Measurements from ENCODE around the gene TNNT2.

The TNNT2 gene

DNA sequence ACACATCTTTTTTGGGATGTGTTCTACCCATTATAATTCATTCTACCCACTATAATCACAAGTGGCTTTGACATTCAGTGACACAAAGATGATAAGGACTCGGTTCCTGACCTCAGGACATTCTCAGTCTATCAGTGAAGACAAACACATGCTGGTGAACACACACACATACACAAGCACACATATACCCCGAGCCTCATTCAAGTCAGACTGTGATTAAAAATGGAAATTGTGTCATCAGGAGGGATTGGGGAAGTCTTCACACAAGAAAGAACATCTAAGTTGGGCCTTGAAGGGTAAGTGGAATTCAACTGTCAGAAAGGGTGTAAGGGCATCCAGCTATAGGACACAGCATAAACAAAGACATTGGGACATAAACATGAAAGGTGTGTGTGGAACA lies 24.2 kb upstream of the TNNT2 start:
- DNase-seq (ENCODE audit: low read depth): no peak

DNA sequence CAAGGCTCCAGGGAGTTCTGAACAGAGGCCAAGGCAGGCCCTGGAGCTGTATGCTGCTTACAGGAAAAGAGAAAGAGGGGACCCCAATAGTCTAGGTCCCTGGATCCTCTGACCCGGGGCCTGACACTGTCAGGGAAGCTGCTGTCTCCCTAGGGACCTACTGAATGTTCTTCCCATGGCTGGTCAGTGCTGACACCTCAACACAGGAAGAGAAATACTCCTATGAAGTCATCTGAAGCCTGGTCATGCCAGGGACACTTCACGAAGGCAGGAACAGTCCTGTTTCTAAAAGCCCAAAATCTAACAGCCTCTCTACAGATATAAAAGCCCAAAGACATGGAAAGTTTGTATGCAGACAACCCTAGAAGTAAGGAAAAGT lies 23.4 kb upstream of the TNNT2 start:
- no peak for DNase-seq (ENCODE audit: low read depth)

DNA sequence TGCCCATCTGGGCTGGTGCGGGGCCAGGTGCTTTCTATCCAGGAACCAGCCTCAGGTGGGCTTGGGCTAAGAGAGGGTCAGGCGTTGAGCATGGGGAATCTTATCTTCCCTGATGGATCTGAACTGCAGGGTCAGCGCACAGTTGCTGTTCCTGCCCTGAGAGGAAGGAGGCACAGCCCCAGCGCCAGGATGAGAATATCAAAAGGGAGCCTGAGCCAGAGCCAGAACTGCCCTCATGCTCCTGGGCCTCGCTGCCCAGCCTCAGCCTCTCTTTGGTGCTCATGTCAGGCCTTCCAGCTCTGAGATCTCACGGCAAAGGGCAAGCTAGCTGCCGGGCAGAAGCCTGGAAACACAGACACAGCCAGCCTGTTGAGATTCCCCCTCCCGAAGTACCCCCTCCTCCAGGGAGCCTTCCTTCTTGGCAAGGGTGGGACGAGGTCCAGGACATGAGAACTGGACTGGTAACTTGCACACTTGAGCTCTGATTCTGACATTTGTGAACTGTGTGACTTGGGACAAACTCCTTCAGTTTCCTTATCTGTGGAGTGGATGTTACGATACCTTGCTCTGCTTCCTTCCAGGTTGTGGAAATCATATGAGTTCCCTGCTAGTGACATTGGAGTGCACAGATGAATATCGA lies 22.9 kb upstream of the TNNT2 start:
- DNase-seq (ENCODE audit: low read depth): no peak

DNA sequence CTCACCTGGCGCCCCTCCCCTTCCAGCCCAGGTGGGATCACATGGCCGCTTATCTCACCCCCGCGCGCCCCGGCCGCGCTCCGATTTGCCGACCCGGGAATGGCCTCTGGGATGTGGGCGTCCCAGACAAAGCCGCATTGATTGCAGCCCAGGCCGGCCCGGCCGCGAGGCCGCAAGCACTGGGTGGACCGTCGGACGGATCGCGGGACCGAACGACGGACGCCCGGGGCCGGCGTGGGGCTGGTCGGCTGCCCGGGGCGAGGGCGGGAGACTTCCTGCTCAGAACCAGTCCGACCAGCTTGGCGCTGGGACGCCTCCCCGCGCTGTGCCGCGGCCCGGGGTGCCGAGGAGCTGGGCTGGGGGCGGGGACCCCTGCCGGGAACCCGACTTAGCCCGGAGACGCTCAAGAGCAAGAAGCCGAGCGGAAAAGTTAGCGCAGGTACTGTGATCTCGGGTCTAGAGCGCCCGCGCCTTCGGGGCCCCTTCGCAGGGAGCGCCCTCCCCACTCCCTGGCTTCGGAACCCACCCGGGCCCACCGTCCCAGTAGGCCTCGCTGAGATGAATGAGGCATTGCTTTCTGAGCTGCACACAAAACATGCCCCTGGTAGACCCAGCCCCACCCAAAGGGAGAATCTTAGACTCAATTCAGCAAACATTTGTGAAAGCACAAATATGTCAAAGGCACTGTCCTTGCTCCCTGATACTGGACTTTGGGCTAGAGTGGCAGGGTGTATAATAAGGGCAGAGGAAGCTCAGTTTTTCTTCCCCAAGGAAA lies 22.1 kb upstream of the TNNT2 start:
- DNase-seq (ENCODE audit: low read depth): no peak

DNA sequence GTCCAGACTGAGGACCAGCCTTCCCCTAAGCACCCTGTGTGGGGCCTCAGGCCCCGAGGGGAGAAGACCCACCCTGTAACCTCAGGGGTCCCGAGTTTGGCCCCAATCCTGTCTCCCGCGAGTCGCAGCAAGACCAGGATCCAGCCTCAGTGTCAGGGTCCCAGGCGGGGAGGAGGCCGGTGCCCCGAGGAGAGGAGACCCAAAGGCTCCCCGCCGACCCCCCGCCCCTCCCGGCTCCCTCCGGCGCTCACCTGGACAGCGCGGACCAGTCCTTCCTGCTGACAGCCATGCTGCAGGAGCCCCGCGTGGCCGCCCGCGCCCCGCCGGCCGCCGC lies 21.5 kb upstream of the TNNT2 start, which contains the start of gene LAD1:
Gene LAD1, minus strand, starts transcription at position 307 of the 334 bp plus-strand sequence. Its CDS starts 18 bp downstream, at position 289.
- DNase-seq (ENCODE audit: low read depth): no peak

DNA sequence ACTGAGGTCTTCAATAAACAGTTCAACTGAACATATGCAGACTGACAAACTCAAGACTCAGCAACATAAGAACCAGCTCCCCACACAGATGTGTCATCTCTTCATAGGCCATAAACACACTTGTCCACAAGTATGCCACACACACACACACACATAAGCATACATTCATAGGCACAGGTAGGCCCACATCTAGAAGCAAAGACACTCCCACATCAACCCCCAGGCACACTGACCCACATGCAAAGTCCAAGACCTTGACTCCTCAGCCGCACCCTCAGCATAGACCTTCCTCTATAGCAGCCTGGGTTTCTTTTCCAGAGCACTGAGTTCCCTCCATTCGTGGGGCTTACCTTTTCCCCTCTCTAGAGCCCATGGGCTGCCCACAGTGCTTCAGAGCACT lies 20.2 kb upstream of the TNNT2 start:
- no peak for DNase-seq (ENCODE audit: low read depth)

DNA sequence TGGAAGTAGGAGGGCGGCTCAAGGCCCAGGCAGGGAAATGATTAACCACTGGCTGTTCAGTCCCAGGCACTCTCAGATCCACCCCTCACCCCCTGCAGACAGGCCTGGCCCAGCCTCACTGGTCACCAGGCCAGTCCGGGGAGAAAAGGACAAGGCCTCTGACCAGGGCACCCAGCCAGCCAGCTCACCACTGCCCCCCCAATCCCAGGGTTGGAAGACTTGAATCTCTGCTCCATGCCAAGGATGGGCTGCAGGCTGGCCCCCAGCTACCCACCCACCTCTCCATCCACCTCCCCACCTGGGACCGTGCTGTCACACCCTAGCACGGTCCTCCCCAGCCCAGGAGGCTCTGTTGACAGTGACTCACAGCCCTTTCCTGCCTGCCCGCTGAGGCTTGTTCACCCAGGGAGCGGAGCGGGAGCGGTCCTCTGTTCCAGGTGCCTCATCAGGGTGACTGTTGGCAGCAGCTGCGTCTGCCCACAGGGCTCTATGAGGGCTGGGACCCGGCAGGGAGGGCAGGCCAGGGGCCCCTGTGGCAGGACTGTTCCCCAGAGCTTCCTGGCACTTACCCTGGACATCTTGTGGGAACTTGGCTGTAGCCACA lies 19.5 kb upstream of the TNNT2 start:
- no peak for DNase-seq (ENCODE audit: low read depth)

DNA sequence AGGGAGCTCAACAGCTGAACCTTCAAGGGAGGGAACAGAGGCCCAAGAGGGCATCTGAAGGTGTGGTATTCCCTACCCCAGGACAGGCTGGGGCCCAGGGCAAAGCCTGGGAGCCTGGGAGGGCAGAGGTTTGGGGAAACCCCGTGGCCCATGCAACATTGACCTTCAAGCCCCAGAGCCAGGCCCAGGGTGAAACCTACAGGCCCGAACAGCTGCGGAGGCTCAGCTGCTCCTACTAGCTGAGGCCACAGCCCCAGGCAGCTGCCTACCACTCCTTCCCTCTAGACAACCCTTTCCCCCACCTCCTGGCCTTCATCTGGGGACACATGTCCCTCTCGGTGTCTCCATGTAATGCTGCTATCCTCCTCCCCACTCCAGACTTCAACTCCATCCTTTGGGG lies 18.5 kb upstream of the TNNT2 start:
- no peak for DNase-seq (ENCODE audit: low read depth)

DNA sequence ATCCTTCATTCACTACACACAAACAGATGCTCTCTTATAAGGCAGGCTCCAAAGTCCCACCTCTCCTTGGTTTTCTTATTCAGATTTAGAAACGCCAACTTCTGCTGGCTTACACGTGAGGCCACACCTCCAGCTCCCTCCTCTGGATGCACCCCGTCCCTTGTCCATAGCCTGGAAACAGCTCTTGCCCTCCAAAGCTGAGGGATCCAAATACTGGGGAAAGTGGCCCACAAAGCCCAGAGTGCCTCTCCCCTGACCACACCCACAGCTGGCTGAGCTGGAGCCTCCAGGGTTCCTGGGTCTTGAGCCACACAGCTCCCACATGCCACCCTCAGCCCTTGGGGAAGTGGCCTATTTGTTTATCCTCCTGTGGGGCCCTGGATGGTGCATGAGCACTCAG lies 17.1 kb upstream of the TNNT2 start:
- DNase-seq (ENCODE audit: low read depth): no peak

DNA sequence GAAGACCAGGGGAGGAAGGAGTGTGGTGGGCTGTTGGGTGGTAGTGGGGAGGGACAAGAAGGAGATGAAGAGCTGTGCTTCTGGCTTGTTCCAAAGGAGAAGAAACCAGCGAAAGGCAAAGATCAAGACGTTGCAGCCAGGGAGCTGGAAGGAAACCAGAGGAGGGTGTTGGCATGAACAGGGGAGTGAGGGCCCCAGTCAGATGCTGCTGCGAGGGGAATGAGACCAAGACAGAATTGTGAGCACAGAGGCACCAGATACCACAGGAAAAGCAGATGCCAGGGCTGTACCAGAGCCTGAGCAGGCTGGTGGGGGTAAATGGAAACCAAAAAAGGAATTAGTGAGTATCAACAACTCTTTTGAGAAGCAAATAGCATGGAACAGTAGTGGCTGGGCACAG lies 15.6 kb upstream of the TNNT2 start:
- DNase-seq (ENCODE audit: low read depth): no peak

DNA sequence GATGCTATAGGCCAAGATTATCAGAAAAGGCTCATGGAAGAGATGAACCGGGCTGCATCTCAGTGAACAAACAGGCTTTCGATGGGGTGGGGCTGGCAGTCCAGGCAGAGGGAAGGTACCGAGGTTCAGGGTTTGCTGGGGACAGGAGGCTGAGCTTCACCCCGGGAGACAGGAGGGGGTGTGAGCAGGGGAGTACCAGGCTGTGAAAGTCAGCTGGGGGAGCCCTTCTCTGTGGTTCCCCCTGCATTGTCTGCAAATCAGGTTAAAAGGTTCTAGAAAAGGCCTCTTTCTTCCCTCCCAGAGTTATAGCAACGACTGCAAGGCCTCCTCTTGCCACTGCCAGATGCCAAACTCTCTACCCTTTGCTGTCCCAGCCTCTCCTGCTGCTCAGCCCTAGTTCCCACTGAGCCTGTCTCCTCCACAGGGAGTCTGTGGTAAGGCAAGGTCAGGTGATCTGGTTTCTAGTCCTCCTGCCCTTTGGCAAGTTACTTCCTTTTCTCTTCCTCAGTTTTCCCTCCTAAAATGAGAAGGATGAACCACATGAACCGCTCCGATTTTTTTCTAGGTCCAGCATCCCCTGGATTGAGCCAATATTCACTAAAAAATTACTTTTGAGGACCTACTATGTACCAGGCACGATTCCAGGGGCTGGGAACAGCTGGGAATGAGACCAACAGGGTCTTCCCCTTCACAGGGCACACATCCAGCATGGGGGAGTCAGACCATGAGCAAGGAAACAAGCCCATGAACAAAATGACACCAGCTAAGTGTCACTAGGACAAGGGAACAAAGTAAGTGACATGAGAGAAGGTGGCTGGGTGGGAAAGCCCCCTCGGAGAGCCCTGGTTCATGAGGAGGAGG lies 14.4 kb upstream of the TNNT2 start:
- DNase-seq (ENCODE audit: low read depth): no peak

DNA sequence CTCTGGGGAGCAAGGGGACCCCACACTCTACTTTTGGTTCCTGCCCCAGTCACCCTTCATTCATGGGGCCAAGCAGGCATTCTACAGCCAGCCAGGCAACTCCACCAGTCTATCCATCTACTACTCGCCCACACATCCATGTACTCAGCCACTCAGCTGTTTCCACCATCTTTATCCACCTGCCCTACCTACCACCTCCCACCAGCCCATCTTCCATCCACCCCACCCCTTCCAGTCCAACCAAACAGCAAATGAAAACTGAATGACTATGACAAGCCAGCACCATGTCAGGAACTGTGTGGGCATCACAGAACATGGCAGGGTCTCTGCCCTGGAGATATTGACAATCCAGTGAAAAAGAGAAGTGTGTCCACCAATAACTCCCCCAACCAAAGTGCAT lies 13.7 kb upstream of the TNNT2 start:
- DNase-seq (ENCODE audit: low read depth): no peak

DNA sequence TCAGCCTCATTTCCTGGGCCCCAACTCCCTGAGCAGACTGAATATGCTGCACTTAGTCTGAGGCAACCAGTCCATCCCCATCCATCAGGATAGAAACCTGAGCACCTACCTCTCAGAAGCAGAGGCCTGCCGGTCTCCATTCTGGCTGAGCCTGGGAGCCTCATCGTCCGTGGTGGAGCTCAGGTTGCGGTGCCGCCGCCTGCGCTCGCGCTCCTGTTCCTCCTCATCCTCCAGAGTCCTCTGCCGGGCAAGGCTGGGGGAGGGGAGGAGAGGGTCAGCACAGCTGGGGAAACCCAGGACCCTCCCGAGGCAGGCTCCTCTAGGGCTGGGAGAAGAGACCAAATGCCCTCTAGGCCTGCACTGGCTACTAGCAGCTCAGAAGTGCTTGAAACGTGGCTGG lies 11.6 kb upstream of the TNNT2 start:
- DNase-seq (ENCODE audit: low read depth): no peak

DNA sequence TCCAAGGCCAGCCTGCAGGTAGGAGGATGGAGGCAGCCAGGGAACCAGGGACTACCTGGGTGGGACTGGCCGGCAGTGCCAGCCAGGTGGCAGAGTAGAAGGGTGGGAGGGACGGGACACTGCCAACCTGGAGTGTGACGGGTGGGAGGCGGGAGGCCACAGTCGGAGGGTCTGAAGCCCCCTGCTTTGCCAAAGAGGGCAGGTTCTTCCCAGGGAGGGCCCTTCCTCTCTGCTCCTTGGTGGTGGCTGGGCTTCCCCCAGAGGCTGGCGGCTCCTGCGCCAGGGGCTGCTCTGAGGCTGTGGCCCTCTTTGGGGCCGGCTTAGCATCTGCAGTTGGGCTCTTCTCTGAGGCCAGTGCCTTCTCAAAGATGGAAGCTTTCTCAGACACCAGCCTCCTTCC lies 8.7 kb upstream of the TNNT2 start:
- no peak for DNase-seq (ENCODE audit: low read depth)

DNA sequence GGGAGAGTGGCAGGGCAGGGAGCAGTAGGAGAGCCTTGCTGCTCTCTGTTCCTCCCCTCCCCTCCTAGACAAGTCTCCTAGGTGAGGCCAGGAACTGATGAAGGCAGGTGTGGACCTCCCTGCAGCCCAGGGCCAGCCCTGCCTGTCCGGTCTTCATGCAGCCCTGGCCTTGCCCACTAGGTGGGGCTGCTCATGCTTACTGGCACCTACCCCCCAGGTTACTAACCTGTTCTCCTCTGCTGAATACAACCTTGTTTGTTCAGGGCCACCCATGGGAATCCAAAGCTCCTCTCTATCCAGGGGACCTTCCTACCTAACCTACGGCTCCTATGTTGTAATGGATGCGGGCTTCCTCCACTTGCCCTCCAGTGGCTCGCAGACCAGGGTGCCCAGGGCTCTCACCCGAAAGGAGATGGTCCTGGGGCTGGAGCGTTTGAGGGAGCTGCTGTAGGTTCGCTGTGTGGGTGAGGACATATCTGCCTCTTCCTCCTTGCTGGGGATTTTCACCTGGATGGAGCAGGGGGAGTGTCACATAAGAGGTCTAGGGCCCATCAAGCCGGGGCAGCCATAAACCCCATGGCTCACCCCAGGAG lies 7.9 kb upstream of the TNNT2 start:
- no peak for DNase-seq (ENCODE audit: low read depth)

DNA sequence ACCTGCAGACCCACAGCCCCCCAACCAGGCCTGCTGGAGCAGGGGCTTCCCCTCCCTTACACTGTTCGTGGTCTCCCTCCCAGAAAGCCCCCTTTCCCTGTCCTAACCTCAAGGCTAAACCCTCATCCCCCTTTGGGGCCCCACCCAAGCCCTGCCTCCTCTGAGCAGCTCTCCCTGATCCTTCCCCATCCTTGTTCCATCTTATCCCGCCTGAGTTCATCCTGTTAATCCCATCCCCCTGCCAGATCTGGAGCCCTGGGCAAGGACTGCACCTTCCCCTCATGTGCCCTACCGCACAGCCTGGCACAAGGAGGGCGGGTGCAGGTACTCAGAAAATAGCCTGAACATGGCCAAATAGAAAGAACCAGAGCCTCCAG lies 6.9 kb upstream of the TNNT2 start:
- DNase-seq (ENCODE audit: low read depth): no peak

DNA sequence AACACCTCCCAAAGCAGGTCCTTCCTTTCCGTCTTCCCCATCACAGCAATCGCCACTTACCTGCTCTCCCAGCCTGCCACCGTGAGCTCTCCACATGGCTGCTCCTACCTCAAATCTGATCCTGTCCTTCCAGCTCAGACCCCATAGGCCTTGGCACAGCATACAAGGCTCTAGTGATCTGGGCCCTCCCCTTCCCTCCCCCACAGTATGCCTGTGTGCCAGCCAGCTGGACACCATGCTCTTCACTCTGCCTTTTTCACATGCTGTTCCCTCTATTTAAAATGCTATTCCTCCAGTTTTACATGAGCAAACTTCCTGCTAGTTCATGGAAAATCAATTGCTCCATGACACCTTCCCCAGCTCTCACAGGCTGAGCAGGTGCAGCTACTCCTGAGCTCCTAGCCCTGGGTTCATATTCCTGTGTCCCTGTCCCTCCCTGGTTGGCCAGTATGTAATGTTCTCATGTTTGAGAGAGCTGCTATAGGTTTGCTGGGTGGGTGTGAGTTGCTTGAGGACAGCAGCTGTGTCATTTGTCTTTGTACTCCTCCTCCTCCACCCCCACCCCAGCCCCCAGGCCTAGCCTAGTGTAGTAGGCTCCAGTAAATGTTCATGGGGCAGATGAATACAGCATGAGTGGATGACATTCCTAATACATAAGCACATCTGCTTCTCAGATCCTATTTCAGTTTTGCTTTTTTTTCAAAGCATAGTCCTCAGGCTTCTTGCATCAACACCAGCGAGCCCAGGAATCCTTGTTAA lies 6.3 kb upstream of the TNNT2 start:
- no peak for DNase-seq (ENCODE audit: low read depth)

DNA sequence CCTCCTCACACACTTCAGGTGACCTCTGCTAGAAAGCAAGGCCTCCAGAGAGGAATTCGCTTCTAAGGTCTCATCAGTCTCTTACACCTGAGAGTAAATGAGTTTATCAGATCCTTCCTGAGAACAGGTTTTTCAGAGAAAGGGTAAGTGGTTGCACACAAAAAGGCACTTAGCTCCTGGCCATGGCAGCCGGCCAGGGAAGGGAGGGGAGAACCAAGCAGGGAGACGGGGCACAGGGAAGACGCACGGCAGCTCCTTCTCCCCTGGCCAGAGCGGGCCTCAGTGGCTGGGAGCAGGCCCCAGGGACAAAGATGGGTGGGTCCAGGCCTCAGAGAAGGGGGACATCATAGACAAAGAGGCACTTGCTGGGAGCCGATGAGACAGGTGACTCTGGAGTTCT lies 3.6 kb upstream of the TNNT2 start:
- DNase-seq (ENCODE audit: low read depth): no peak

DNA sequence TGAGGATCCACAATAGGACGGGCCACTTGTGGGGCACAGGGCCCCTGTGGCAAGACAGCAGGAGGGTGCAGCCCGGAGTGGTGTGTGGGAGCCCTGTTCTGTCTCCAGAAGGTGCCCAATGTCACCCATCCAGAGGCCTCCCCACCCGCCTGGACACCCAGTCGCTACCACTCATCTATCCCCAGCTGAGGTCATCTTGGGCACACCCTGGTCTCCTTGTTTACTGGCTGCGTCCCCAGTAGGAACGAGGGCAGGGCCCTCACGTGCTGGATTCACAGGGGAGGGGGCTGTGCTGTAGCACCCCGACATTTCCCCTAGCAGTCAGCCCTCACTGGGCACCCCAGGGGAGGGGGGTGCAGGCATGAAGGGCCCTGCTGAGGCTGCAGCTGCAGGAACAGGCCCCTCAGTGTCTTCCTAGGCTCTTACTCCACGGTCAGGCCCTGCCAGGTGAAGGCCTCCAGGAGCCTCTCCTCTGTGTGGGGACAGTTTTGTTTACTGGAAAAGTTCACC lies 2.3 kb upstream of the TNNT2 start:
- DNase-seq (ENCODE audit: low read depth): no peak

DNA sequence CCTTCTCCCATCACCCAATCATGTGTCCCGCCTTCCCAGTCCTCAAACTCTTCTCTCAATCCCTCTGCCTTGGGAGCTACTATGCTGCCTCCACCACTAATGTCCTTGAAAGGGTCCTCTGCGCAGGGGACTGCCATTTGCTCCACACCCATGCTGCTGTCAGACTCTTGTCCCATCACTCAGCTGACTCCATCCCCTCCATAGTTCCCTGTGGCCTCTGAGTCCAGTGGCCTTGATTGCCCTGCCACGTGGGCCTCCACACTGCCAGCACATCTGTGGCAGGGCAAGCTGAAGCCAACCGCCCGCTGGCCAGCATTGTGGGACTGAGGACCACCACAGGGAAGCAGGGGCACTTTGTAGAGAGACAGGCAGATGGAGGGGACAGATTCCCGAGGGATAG lies 1.3 kb upstream of the TNNT2 start:
- no peak for DNase-seq (ENCODE audit: low read depth)

Measured in activated gamma-delta T cell treated with anti-CD3 and anti-CD28 coated beads, Interleukin-2, amount 50 U/mL, for 16 hours (primary cell).